ENCODE data around the gene ISG20L2. TPM values are rescaled to one million over a fixed set of nuclear protein-coding genes. Genes with fewer than 3 reads are reported as not detected.

ISG20L2 gene
- total RNA-seq, 6 experiments from 2014 or later = 16.2 to 26.9 (median 20.6) TPM

DNA sequence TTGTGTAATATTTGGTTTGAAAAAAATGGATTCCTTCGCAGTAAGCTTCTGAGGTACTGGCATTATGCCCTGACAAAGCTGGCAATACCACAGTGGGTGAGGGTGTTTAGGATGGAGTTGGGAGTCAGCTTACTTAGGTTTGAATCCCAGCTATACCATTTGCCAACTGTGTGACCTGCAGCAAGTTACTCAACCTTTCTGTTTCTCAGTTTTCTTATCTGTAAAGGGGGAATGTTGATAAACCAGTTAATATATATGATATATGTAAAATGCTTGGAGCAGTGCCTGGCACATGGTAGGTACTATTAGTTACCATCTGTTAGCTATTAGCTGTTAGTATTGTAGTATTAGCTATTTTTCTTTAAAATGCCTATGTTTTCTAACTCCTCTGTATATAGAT lies 27.8 kb upstream of the ISG20L2 start:
- TF ChIP-seq, protein P1, sequence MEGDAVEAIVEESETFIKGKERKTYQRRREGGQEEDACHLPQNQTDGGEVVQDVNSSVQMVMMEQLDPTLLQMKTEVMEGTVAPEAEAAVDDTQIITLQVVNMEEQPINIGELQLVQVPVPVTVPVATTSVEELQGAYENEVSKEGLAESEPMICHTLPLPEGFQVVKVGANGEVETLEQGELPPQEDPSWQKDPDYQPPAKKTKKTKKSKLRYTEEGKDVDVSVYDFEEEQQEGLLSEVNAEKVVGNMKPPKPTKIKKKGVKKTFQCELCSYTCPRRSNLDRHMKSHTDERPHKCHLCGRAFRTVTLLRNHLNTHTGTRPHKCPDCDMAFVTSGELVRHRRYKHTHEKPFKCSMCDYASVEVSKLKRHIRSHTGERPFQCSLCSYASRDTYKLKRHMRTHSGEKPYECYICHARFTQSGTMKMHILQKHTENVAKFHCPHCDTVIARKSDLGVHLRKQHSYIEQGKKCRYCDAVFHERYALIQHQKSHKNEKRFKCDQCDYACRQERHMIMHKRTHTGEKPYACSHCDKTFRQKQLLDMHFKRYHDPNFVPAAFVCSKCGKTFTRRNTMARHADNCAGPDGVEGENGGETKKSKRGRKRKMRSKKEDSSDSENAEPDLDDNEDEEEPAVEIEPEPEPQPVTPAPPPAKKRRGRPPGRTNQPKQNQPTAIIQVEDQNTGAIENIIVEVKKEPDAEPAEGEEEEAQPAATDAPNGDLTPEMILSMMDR (IDR thresholded peaks at IDR 0.05) = no peak
- Mint-ChIP-seq H3K27ac (no peak overlapping the region), H3K9me3 (no peaks in the 10 kb centered on the region), H3K4me3 (no peak overlapping the region), H3K4me1 (ENCODE audit: low read depth) (peaks cover 20% of the 10 kb centered on the region), H3K27me3 (ENCODE audit: insufficient read depth) (no peaks in the 10 kb centered on the region), H3K36me3 (ENCODE audit: low read depth) (no peaks in the 10 kb centered on the region)
- DNase-seq = no peak

DNA sequence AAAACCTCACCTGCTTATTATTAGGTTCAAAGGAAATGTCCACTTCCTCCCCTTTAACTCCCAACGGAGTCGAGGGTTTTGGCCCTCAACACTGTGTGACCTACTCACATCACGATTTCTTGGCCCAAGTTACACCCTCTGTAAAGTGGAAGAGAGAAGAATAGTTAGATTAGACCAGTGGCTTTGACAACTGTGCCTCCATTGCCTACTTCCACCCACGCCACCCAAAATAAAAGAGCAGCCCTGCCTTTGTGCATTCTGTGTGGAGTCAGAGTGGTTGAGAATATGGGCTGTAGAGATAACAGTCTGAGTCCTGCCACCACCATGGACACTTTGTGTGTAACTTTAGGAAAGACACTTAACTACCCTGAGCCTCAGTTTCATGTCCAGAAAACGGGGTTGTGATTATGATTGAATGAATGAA lies 27.0 kb upstream of the ISG20L2 start:
- no peak for DNase-seq
- peaks cover 20% of the 10 kb centered on the region for H3K4me1 Mint-ChIP-seq (ENCODE audit: low read depth)
- no peaks in the 10 kb centered on the region for H3K9me3 Mint-ChIP-seq
- no peaks in the 10 kb centered on the region for H3K27me3 Mint-ChIP-seq (ENCODE audit: insufficient read depth)
- peaks cover 2% of the 10 kb centered on the region; the same call in 1 of the 2 replicates for H3K36me3 Mint-ChIP-seq (ENCODE audit: low read depth)
- no peak overlapping the region for H3K27ac Mint-ChIP-seq
- TF ChIP-seq, protein P1 (IDR thresholded peaks at IDR 0.05) = no peak
- H3K4me3 Mint-ChIP-seq = no peak overlapping the region

DNA sequence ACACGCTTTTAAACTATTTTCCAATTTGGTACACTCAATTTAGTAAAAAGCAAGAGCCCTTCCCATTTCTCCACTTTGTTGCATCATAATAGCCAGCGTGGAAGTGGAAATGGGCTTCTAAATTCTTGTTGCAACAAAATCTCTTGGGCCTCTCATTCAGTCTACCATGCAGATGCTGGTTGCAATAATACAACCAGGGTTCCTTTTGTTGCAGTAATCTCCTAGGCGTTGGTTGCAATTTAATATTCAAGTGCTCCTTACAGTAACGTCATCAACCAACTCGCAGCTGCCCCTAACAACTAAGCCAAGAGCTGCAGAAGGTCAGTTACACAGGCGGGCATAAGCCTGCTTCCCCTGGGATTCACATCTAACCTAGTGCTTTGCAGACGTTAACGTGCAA lies 25.7 kb upstream of the ISG20L2 start:
- Mint-ChIP-seq H3K27ac (no peak overlapping the region), H3K4me1 (ENCODE audit: low read depth) (peaks cover 32% of the 10 kb centered on the region), H3K27me3 (ENCODE audit: insufficient read depth) (no peaks in the 10 kb centered on the region), H3K4me3 (no peak overlapping the region), H3K9me3 (no peaks in the 10 kb centered on the region), H3K36me3 (ENCODE audit: low read depth) (peaks cover 15% of the 10 kb centered on the region)
- TF ChIP-seq, protein P1 (IDR thresholded peaks at IDR 0.05) = no peak
- DNase-seq = no peak

DNA sequence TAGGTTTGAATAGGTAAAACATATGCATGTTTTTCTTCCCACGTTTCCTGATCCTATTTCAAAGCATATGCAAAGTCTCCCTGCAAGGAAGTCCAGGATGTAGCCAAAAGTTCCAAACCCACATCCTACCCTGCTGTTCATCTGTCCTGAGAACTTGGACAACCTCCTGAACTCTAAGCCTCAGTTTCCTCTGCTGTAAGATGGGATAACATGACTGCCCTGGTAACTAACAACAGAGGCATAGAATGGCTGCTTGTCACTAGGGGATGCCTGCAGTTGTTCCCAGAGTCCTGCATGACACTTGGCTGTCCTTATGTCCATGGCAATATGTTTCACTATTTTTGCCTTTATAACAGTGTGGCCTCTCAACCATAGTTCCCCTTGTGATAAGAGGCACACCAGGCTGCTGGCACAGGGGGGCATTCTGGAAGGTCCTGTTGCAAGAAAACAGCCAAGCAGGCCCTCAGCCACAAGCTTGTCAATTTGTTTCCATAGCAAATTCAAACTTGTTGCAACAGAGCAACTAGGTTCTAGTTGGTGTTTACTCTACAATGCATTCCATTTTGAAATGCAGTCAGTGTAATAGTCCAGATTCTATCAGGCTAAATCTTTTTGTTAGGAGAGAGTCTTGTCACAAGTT lies 24.4 kb upstream of the ISG20L2 start:
- no peaks in the 10 kb centered on the region for H3K27me3 Mint-ChIP-seq (ENCODE audit: insufficient read depth)
- TF ChIP-seq, protein P1 (IDR thresholded peaks at IDR 0.05) = no peak
- peak; percentile 53 for DNase-seq

DNA sequence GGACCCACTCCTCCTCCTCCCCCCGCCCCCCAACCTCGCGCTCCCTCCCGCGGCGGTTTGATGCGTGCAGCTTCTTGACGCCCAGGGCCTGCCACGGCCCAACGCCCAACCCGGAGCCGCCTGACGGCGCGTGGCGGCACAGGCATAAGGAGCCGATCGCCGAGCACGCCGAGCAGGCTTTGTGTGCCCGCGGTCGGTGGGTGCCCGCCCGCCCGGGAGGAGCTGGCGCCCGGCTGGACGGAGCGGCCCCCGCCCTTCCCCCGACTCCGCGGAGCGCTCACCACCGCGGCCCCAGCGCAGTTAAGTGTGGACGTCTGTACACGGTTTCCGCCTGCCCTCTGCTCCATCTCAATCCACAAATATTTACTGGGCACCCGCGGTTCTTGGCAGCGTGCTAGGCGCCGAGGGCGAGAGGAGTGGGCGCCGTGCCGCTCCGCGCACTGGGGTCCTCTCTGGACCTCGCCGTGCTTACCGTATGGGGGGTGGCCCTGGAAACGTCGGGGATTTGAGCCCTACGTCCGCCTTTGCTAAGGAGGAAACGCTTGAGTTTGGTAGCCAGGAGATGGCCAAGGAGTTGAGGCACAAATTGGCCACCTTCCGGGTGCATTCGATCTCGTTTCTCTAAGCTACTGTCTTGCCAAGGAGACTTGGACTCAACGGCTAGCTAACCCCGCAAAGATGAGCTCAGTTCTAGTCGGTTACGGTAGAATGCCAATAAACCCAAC lies 23.4 kb upstream of the ISG20L2 start:
- peaks cover 17% of the 10 kb centered on the region for H3K36me3 Mint-ChIP-seq (ENCODE audit: low read depth)
- H3K9me3 Mint-ChIP-seq = no peaks in the 10 kb centered on the region
- peak overlapping the region; percentile 98 for H3K4me3 Mint-ChIP-seq
- H3K27me3 Mint-ChIP-seq (ENCODE audit: insufficient read depth) = no peaks in the 10 kb centered on the region
- peak overlapping the region; percentile 96 for H3K27ac Mint-ChIP-seq
- peaks cover 47% of the 10 kb centered on the region for H3K4me1 Mint-ChIP-seq (ENCODE audit: low read depth)
- peak; percentile 94 for DNase-seq
- TF ChIP-seq, protein P1 (IDR thresholded peaks at IDR 0.05) = peak; percentile 24; the same call in 1 of the 2 replicates

More for the DNA sequence above, 24.4 kb upstream of the ISG20L2 start:
- H3K9me3 Mint-ChIP-seq = no peaks in the 10 kb centered on the region
- H3K36me3 Mint-ChIP-seq (ENCODE audit: low read depth) = peaks cover 17% of the 10 kb centered on the region
- H3K27ac Mint-ChIP-seq = peak overlapping the region; percentile 96
- peaks cover 38% of the 10 kb centered on the region for H3K4me1 Mint-ChIP-seq (ENCODE audit: low read depth)
- H3K4me3 Mint-ChIP-seq = peak overlapping the region; percentile 98

Measured in HFFc6 (cell line).